Measurements from ENCODE around the gene WDR77. TPM values are rescaled to one million over a fixed set of nuclear protein-coding genes. Genes with fewer than 3 reads are reported as not detected.

WDR77 gene
- total and polyA plus RNA-seq, 2 experiments from 2014 or later: 34.3 to 45.8 TPM

GRCh38 chr1:111490220-111490619, 41.2 kb upstream of the WDR77 start:
- Histone ChIP-seq H3K4me3 (no peak overlapping the region), H3K4me1 (ENCODE audit: insufficient read depth) (no peaks in the 10 kb centered on the region), H3K36me3 (ENCODE audit: low read depth) (no peaks in the 10 kb centered on the region), H3K79me2 (ENCODE audit: insufficient read depth) (no peaks in the 10 kb centered on the region), H3K4me2 (ENCODE audit: unreplicated experiment) (no peak overlapping the region), H3K27me3 (replicated peaks; ENCODE audit: insufficient read depth) (peaks cover 10% of the 10 kb centered on the region; the same call in 1 of the 2 replicates), H3K9ac (no peak overlapping the region), H4K20me1 (ENCODE audit: insufficient read depth) (no peaks in the 10 kb centered on the region), H3K9me2 (ENCODE audit: insufficient read depth) (no peaks in the 10 kb centered on the region), H3K9me3 (ENCODE audit: low read depth) (no peaks in the 10 kb centered on the region), H3F3A (ENCODE audit: insufficient read depth) (no peaks in the 10 kb centered on the region), H3K27ac (no peak overlapping the region), H2AFZ (no peak overlapping the region)
- no peak for DNase-seq
- WGBS, 2 experiments (ENCODE audit: low coverage in 1 of 2, low lambda C conversion rate in 2 of 2, missing lambda C conversion rate in 2 of 2): 69 to 71% methylated on average over 4 of the region's 4 CpGs
- TF ChIP-seq EZH2phosphoT487 (IDR thresholded peaks at IDR 0.05; ENCODE audit: insufficient read depth, low read depth) (no peak), EZH2 (IDR thresholded peaks at IDR 0.05; ENCODE audit: insufficient read depth, poor library complexity, severe bottlenecking) (no peak)
- in situ Hi-C loops (cut with MboI): loop anchor here (10.0 to 25.0 kb wide), 2 partner anchors 175 to 872 kb away; no protein-coding TSS in a partner anchor

- H3K79me2 ChIP-seq (ENCODE audit: insufficient read depth): no peaks in the 10 kb centered on the region
- H3K9ac ChIP-seq: no peak overlapping the region
- TF ChIP-seq EZH2 (IDR thresholded peaks at IDR 0.05; ENCODE audit: insufficient read depth, poor library complexity, severe bottlenecking) (no peak), EZH2phosphoT487 (IDR thresholded peaks at IDR 0.05; ENCODE audit: insufficient read depth, low read depth) (no peak)
- H3K4me1 ChIP-seq (ENCODE audit: insufficient read depth): no peaks in the 10 kb centered on the region
- H3K4me3 ChIP-seq: no peak overlapping the region
- 71 to 74% methylated on average over 4 of the region's 4 CpGs for WGBS, 2 experiments (ENCODE audit: low coverage in 1 of 2, low lambda C conversion rate in 2 of 2, missing lambda C conversion rate in 2 of 2)
- no peaks in the 10 kb centered on the region for H3K36me3 ChIP-seq (ENCODE audit: low read depth)
- H3K9me3 ChIP-seq (ENCODE audit: low read depth): no peaks in the 10 kb centered on the region
- H3F3A ChIP-seq (ENCODE audit: insufficient read depth): no peaks in the 10 kb centered on the region
- DNase-seq: no peak
- no peak overlapping the region for H3K27ac ChIP-seq
- no peaks in the 10 kb centered on the region for H4K20me1 ChIP-seq (ENCODE audit: insufficient read depth)
- no peak overlapping the region for H3K4me2 ChIP-seq (ENCODE audit: unreplicated experiment)
- H3K9me2 ChIP-seq (ENCODE audit: insufficient read depth): no peaks in the 10 kb centered on the region
- peaks cover 10% of the 10 kb centered on the region; the same call in 1 of the 2 replicates for H3K27me3 ChIP-seq (replicated peaks; ENCODE audit: insufficient read depth)
- H2AFZ ChIP-seq: no peak overlapping the region
- in situ Hi-C loops (cut with MboI): loop anchor here (10.0 to 25.0 kb wide), 2 partner anchors 175 to 873 kb away; no protein-coding TSS in a partner anchor
Measured at GRCh38 chr1:111489604-111490003, 40.5 kb upstream of the WDR77 start.

- Histone ChIP-seq H3K9me2 (ENCODE audit: insufficient read depth) (no peaks in the 10 kb centered on the region), H3K79me2 (ENCODE audit: insufficient read depth) (no peaks in the 10 kb centered on the region)
Measured at GRCh38 chr1:111488669-111489068, 39.6 kb upstream of the WDR77 start.

GRCh38 chr1:111487133-111487532, 38.1 kb upstream of the WDR77 start:
- no peak for DNase-seq
- no peaks in the 10 kb centered on the region for H3K36me3 ChIP-seq (ENCODE audit: low read depth)
- no peaks in the 10 kb centered on the region for H3K9me3 ChIP-seq (ENCODE audit: low read depth)
- H4K20me1 ChIP-seq (ENCODE audit: insufficient read depth): no peaks in the 10 kb centered on the region
- H3F3A ChIP-seq (ENCODE audit: insufficient read depth): peaks cover 14% of the 10 kb centered on the region; the same call in 1 of the 2 replicates
- no peak overlapping the region for H2AFZ ChIP-seq
- TF ChIP-seq EZH2 (IDR thresholded peaks at IDR 0.05; ENCODE audit: insufficient read depth, poor library complexity, severe bottlenecking): no peak
- no peak for TF ChIP-seq EZH2phosphoT487 (IDR thresholded peaks at IDR 0.05; ENCODE audit: insufficient read depth, low read depth)
- no peak overlapping the region for H3K27ac ChIP-seq
- peaks cover 10% of the 10 kb centered on the region for H3K4me1 ChIP-seq (ENCODE audit: insufficient read depth)
- 71 to 80% methylated on average over 6 of the region's 6 CpGs for WGBS, 2 experiments (ENCODE audit: low coverage in 1 of 2, low lambda C conversion rate in 2 of 2, missing lambda C conversion rate in 2 of 2)
- no peak overlapping the region for H3K9ac ChIP-seq
- in situ Hi-C loops (cut with MboI): loop anchor here (25.0 kb wide), 1 partner anchor 875 kb away; no protein-coding TSS in a partner anchor
- no peaks in the 10 kb centered on the region for H3K79me2 ChIP-seq (ENCODE audit: insufficient read depth)
- H3K4me3 ChIP-seq: no peak overlapping the region
- H3K4me2 ChIP-seq (ENCODE audit: unreplicated experiment): no peak overlapping the region
- no peaks in the 10 kb centered on the region; the same call in 1 of the 2 replicates for H3K27me3 ChIP-seq (replicated peaks; ENCODE audit: insufficient read depth)
- H3K9me2 ChIP-seq (ENCODE audit: insufficient read depth): no peaks in the 10 kb centered on the region

More at GRCh38 chr1:111488669-111489068, 39.6 kb upstream of the WDR77 start:
- Histone ChIP-seq H3K9ac (no peak overlapping the region), H3K4me2 (ENCODE audit: unreplicated experiment) (no peak overlapping the region), H3F3A (ENCODE audit: insufficient read depth) (peaks cover 1% of the 10 kb centered on the region; the same call in 1 of the 2 replicates), H4K20me1 (ENCODE audit: insufficient read depth) (no peaks in the 10 kb centered on the region), H2AFZ (no peak overlapping the region), H3K36me3 (ENCODE audit: low read depth) (no peaks in the 10 kb centered on the region), H3K9me3 (ENCODE audit: low read depth) (no peaks in the 10 kb centered on the region), H3K4me1 (ENCODE audit: insufficient read depth) (no peaks in the 10 kb centered on the region; the same call in 1 of the 2 replicates), H3K27ac (no peak overlapping the region), H3K4me3 (no peak overlapping the region), H3K27me3 (replicated peaks; ENCODE audit: insufficient read depth) (peaks cover under 1% of the 10 kb centered on the region; the same call in 1 of the 2 replicates)
- WGBS, 2 experiments (ENCODE audit: low coverage in 1 of 2, low lambda C conversion rate in 2 of 2, missing lambda C conversion rate in 2 of 2): 81 to 91% methylated on average over 9 of the region's 9 CpGs
- TF ChIP-seq EZH2phosphoT487 (IDR thresholded peaks at IDR 0.05; ENCODE audit: insufficient read depth, low read depth) (no peak), EZH2 (IDR thresholded peaks at IDR 0.05; ENCODE audit: insufficient read depth, poor library complexity, severe bottlenecking) (no peak)
- in situ Hi-C loops (cut with MboI): loop anchor here (25.0 kb wide), 1 partner anchor 874 kb away; no protein-coding TSS in a partner anchor
- no peak for DNase-seq

Measured in GM23248 (cell line).